Vagina (tissue), 2 donors: Measurements from ENCODE around the gene FAM219A.

Source experiments
- POLR2AphosphoS5 ChIP-seq, 2 donors: sonication (generic); formaldehyde crosslinking; IDR thresholded peaks; one replicate each; pipeline ENCODE4 v1.9.0; 2017; ENCODE audit warnings: antibody characterized with exemption in 2 of 2, mild to moderate bottlenecking in 2 of 2, low read depth in 1 of 2; ENCODE audit not compliant: insufficient read depth in 1 of 2
- TF ChIP-seq, protein P1 (sequence below), 3 experiments: fragments of 450-650 bp in 2 of 3; fragments of 200-600 bp in 1 of 3; sonication (generic) in 1 of 3; IDR thresholded peaks; one replicate each; pipeline ENCODE4 v1.5.1; 2017 to 2019; ENCODE audit warnings: antibody characterized with exemption in 3 of 3, mild to moderate bottlenecking in 2 of 3, moderate library complexity in 2 of 3

DNA sequence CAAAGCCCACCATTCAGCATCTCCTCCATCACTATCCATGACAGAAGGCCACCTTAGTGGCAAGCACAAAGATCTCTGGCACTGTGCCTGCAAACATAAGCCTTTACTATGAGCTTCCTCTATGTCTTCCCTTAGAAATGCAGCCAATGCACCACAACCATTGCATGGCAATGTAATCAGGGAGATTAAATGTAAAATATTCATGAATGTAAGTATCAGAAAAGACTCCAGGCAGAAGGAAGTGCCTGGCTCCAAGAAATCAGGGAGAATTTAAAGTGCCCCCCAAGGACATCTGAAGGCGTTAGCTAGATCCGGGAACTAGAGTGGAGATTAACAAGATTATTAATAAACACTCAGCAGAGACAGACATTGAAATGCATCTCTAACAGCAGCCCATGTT is 49.2 kb downstream of the FAM219A start:
- TF ChIP-seq, protein P1, sequence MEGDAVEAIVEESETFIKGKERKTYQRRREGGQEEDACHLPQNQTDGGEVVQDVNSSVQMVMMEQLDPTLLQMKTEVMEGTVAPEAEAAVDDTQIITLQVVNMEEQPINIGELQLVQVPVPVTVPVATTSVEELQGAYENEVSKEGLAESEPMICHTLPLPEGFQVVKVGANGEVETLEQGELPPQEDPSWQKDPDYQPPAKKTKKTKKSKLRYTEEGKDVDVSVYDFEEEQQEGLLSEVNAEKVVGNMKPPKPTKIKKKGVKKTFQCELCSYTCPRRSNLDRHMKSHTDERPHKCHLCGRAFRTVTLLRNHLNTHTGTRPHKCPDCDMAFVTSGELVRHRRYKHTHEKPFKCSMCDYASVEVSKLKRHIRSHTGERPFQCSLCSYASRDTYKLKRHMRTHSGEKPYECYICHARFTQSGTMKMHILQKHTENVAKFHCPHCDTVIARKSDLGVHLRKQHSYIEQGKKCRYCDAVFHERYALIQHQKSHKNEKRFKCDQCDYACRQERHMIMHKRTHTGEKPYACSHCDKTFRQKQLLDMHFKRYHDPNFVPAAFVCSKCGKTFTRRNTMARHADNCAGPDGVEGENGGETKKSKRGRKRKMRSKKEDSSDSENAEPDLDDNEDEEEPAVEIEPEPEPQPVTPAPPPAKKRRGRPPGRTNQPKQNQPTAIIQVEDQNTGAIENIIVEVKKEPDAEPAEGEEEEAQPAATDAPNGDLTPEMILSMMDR (IDR thresholded peaks at IDR 0.05) = no peak
- no peak for TF ChIP-seq POLR2AphosphoS5 (IDR thresholded peaks at IDR 0.05; ENCODE audit: insufficient read depth in 1 of 2, low read depth in 1 of 2)
